GM19328 (cell line): Measurements from ENCODE around the gene HAUS2.

ENCODE experiments used
- ATAC-seq: cut with Tn5 transposase; IDR thresholded peaks from one replicate; pipeline ENCODE4 v1.9.1; 2021; ENCODE audit warnings: mild to moderate bottlenecking, moderate library complexity; ENCODE audit not compliant: unreplicated experiment

The HAUS2 gene

GRCh38 chr15:42605796-42606195 is 57.2 kb downstream of the HAUS2 start:
- no peak for ATAC-seq

- no peak for ATAC-seq
These were observed 59.5 kb downstream of the HAUS2 start for GRCh38 chr15:42608110-42608531.

GRCh38 chr15:42608752-42609488 is 60.3 kb downstream of the HAUS2 start:
- ATAC-seq: no peak

GRCh38 chr15:42611532-42611931 is 62.9 kb downstream of the HAUS2 start:
- no peak for ATAC-seq

- ATAC-seq: no peak
These were observed 63.8 kb downstream of the HAUS2 start for GRCh38 chr15:42612367-42612912.

- no peak for ATAC-seq
These were observed 67.5 kb downstream of the HAUS2 start for GRCh38 chr15:42616107-42616506.
